GM19324 (cell line): ENCODE measurements around the gene VSTM2L.
"Not testable (repeated sequence)": the region's sequence is repeated elsewhere in the genome, so short reads cannot be mapped to it uniquely, and the experiment has no call there.

ENCODE experiments used
- ATAC-seq: cut with Tn5 transposase; IDR thresholded peaks from one replicate; pipeline ENCODE4 v1.9.1; 2021; ENCODE audit warnings: mild to moderate bottlenecking, moderate library complexity; ENCODE audit not compliant: unreplicated experiment, low FRiP score

Gene VSTM2L

DNA sequence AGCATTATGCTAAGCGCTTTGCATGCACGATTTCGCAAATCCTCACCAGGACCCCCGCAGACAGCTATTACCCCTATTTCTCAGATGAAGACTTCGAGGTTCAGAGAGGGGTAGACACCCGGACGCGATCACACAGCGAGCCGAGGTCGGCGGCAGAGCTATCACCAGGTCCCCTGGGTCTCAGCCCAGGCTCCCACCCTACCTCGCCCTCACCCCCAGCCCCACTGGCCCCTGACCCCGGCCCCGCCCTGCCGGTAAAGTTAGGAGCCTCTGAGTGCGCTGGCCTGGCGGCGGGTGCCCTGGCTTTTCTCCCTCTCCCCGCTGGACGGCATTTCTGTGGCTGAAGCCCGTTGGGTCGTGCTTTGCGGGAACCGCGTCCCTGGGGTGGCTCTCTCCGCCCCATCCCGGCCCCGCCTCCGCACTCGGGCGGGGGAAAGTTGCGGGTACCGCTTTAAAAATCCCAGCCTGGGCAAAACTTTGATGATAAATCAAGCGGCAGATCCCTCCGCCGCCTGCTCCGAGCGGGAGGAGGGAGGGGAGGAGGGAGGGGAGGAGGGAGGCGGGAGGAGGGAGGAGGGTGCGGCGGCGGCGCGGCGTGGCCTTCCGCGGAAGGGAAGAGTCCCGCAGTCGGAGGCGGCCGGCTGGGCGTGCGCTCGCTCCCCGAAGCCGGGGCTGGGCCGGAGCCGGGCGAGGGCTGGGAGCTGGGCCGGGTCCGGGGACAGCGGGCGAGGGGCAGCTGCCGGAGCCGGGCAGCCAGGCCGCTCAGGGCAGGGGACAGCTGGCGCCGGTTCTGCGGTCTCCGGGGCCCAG lies at the start of gene VSTM2L:
VSTM2L (plus strand) TSS at position 624 of the 810 bp plus-strand sequence. CDS start 224 bp downstream, outside the sequence.
- no peak for ATAC-seq

DNA sequence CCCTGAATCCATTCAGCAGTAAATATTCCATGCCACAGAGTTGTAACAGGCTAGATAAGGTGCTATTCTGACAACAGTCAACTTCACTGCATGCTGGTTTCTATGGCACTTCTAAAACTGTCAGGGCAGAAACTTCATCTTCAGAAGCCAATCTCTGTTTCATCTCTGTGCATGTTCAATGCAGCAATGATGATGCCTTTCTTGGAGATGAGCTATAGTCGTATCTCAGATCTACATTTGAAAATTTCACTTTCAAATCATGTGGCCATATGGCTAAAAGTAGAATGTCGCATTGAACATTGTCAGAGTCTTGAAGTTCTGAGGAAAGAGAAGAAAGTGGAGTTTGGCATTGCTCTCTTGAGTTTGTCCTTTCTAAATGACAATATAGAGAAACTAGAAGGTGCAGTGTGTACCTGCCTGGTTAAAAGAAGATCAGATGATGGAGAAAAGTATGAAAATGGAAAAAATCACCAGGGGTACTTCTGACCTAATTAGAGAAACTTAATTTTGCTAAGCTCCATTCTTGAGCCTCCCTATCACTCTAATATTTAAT lies 49.0 kb upstream of the VSTM2L start:
- ATAC-seq: peak; percentile 62

GRCh38 chr20:37856034-37856433 lies 46.9 kb upstream of the VSTM2L start:
- ATAC-seq: not testable (repeated sequence)

DNA sequence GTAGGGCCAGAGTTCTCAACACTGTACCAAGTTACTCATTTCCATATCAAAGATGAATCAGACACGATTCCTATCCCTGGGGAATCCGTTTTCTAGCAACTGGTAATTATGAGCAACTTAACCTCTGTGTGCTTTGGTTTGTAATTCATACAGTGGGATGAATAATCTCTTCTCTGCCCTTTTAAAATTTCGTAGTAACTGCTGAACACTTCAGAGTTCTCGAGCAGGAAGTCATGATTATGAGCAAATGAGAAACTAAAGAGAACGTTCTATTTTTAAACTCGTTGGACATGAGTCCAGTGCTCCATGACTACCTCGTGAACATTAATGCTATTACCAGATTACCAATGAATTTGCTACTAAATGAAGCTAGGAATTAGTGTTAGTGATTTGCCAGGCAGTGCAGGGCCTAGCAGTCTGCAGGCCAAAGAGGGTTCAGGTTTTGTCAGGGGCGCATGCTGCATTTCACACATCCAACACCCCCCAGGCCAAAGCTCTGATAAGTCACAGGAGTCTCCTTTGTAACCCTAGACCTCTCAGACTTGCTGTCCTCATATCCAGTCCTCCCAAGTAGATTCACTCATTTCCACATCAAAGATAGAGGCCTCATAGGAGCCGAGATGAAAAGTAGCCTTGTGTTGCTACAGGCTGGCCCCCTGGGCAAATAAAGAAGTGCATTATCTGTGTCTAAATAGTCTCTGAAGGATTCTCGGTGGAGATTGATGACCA lies 45.8 kb upstream of the VSTM2L start:
- ATAC-seq: no peak

GRCh38 chr20:37859406-37860171 lies 43.3 kb upstream of the VSTM2L start:
- no peak for ATAC-seq

- no peak for ATAC-seq
Observed at GRCh38 chr20:37863289-37863688, 39.6 kb upstream of the VSTM2L start.

GRCh38 chr20:37864298-37864697 lies 38.6 kb upstream of the VSTM2L start:
- ATAC-seq: no peak

DNA sequence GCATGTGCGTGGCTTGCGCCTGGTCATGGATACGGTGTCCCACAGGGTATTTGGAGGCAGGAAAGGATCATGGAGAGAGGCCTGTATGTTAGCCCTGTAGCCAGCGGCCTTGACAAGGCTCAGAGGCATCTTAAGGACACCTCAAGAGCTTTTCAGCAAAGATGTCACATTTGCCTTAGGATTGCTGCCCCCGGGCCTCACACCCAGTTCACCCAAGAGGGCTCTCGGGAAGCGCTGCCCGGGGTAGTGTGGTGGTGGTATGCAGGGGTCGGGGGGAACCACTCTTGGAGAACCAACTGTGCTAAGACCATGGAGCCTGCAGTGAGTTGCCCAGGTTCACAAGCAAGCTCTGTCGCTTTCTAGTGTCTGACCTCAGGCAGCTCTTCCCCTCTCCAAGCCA lies 36.9 kb upstream of the VSTM2L start:
- ATAC-seq: no peak

- ATAC-seq: no peak
Observed at GRCh38 chr20:37867289-37868195, 35.4 kb upstream of the VSTM2L start.

GRCh38 chr20:37868851-37869333 lies 34.0 kb upstream of the VSTM2L start:
- no peak for ATAC-seq

DNA sequence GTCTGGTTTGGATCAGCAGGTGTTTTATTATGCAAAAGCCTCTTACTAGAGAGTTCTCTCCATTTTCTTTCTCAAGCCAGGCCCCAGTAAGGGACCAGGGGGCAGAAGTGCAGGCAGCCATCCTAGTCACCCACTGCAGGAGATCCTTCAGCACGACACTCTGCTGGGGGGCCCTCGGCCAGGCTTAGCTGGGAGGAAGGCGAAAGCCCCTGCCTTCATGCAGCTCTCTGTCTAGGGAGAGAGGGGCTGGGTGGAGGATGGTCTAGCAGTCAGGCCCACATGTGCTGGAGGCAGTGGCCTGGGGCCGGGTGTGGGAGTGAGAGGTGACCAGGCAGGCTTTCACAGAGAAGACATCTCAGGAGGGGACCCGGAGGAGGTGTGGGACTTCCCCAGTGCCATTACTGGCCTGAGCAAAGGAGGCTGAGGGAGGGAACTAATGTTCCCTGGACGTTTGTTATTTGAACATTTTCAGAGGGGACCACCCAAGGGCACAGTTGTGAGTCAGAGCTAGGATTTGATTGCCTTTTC lies 33.5 kb upstream of the VSTM2L start:
- no peak for ATAC-seq

- no peak for ATAC-seq
Observed at GRCh38 chr20:37870294-37870693, 32.6 kb upstream of the VSTM2L start.

GRCh38 chr20:37871751-37872150 lies 31.2 kb upstream of the VSTM2L start:
- no peak for ATAC-seq

GRCh38 chr20:37872161-37872560 lies 30.8 kb upstream of the VSTM2L start:
- no peak for ATAC-seq

DNA sequence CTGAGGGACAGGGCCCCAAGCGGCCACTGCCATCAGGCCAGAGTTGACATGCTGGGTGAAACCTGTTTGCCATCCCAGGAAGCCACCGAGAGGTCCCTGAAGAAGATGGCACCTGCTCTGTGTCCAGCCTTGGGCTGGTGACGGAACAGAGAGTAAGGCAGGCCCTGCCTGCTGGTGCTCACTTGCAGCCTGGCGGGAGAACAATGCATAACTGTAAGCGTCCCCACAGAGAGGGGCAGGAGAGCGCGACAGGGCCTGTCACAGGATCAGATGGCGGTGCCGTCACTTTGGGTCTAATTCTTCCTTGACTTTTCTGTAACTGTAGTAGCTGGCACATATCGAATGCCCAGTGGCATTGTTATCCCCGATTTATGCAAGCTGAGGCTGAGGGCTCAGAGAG lies 29.0 kb upstream of the VSTM2L start:
- no peak for ATAC-seq

GRCh38 chr20:37875460-37876175 lies 27.3 kb upstream of the VSTM2L start:
- no peak for ATAC-seq

GRCh38 chr20:37876863-37877262 lies 26.1 kb upstream of the VSTM2L start:
- ATAC-seq: no peak

- ATAC-seq: no peak
Observed at GRCh38 chr20:37877832-37878772, 24.8 kb upstream of the VSTM2L start.
